Measurements from ENCODE around the gene IFNA2.

The IFNA2 gene

GRCh38 chr9:21395778-21396717, 10.8 kb upstream of the IFNA2 start:
- Histone ChIP-seq H3K4me3 (ENCODE audit: low read length) (peak overlapping the region; percentile 20), H3F3A (ENCODE audit: control insufficient read depth, insufficient read depth) (no peaks in the 10 kb centered on the region), H3K27ac (ENCODE audit: low read depth, low read length) (no peak overlapping the region), H3K9me3 (ENCODE audit: control insufficient read depth, insufficient read depth, low read length) (no peaks in the 10 kb centered on the region), H3K79me2 (ENCODE audit: control insufficient read depth, low read length) (no peaks in the 10 kb centered on the region), H3K4me1 (ENCODE audit: control insufficient read depth, low read length) (peaks cover 5% of the 10 kb centered on the region; the same call in 1 of the 2 replicates), H4K20me1 (ENCODE audit: control insufficient read depth, insufficient read depth, low read depth, low read length) (0 out of 2 replicates have a peak, but pooled peaks cover 2% of the 10 kb centered on the region), H3K9me2 (replicated peaks; ENCODE audit: control insufficient read depth, low read length) (no peaks in the 10 kb centered on the region), H3K36me3 (ENCODE audit: control insufficient read depth, low read length) (no peaks in the 10 kb centered on the region), H3K27me3 (ENCODE audit: control insufficient read depth, low read length) (peaks cover 42% of the 10 kb centered on the region), H3K4me2 (ENCODE audit: low read length) (peak overlapping the region; percentile 53)
- peak; percentile 85; the same call in 1 of the 2 replicates for TF ChIP-seq EZH2phosphoT487 (IDR thresholded peaks at IDR 0.05; ENCODE audit: borderline replicate concordance, low read length)
- TF ChIP-seq CTCF (IDR thresholded peaks at IDR 0.05; ENCODE audit: low read depth, low read length, poor library complexity, severe bottlenecking), result peak; percentile 92

- H3K27me3 ChIP-seq (ENCODE audit: control insufficient read depth, low read length), result peaks cover 49% of the 10 kb centered on the region
- no peak for TF ChIP-seq EZH2phosphoT487 (IDR thresholded peaks at IDR 0.05; ENCODE audit: borderline replicate concordance, low read length)
- TF ChIP-seq CTCF (IDR thresholded peaks at IDR 0.05; ENCODE audit: low read depth, low read length, poor library complexity, severe bottlenecking), result peak; percentile 33
These were observed 7.1 kb upstream of the IFNA2 start for GRCh38 chr9:21392270-21392669.

GRCh38 chr9:21383627-21384026, 1.6 kb downstream of the IFNA2 start:
- H3K36me3 ChIP-seq (ENCODE audit: control insufficient read depth, low read length), result no peaks in the 10 kb centered on the region
- H3K27me3 ChIP-seq (ENCODE audit: control insufficient read depth, low read length), result peaks cover 28% of the 10 kb centered on the region
- no peaks in the 10 kb centered on the region for H3F3A ChIP-seq (ENCODE audit: control insufficient read depth, insufficient read depth)
- no peak overlapping the region for H3K4me2 ChIP-seq (ENCODE audit: low read length)
- H3K4me3 ChIP-seq (ENCODE audit: low read length), result no peak overlapping the region
- no peaks in the 10 kb centered on the region for H3K9me2 ChIP-seq (replicated peaks; ENCODE audit: control insufficient read depth, low read length)
- H3K4me1 ChIP-seq (ENCODE audit: control insufficient read depth, low read length), result peaks cover 5% of the 10 kb centered on the region
- H3K9me3 ChIP-seq (ENCODE audit: control insufficient read depth, insufficient read depth, low read length), result no peaks in the 10 kb centered on the region
- H3K27ac ChIP-seq (ENCODE audit: low read depth, low read length), result no peak overlapping the region
- no peaks in the 10 kb centered on the region for H4K20me1 ChIP-seq (ENCODE audit: control insufficient read depth, insufficient read depth, low read depth, low read length)
- H3K79me2 ChIP-seq (ENCODE audit: control insufficient read depth, low read length), result no peaks in the 10 kb centered on the region
- TF ChIP-seq CTCF (IDR thresholded peaks at IDR 0.05; ENCODE audit: low read depth, low read length, poor library complexity, severe bottlenecking), result no peak
- TF ChIP-seq EZH2phosphoT487 (IDR thresholded peaks at IDR 0.05; ENCODE audit: borderline replicate concordance, low read length), result no peak

More at GRCh38 chr9:21392270-21392669, 7.1 kb upstream of the IFNA2 start:
- H3K9me2 ChIP-seq (replicated peaks; ENCODE audit: control insufficient read depth, low read length), result no peaks in the 10 kb centered on the region
- H3K4me1 ChIP-seq (ENCODE audit: control insufficient read depth, low read length), result peaks cover 5% of the 10 kb centered on the region; the same call in 1 of the 2 replicates
- H3K36me3 ChIP-seq (ENCODE audit: control insufficient read depth, low read length), result no peaks in the 10 kb centered on the region
- no peak overlapping the region for H3K4me2 ChIP-seq (ENCODE audit: low read length)
- H3K4me3 ChIP-seq (ENCODE audit: low read length), result no peak overlapping the region
- H3K79me2 ChIP-seq (ENCODE audit: control insufficient read depth, low read length), result no peaks in the 10 kb centered on the region
- H3K27ac ChIP-seq (ENCODE audit: low read depth, low read length), result no peak overlapping the region
- H3F3A ChIP-seq (ENCODE audit: control insufficient read depth, insufficient read depth), result no peaks in the 10 kb centered on the region
- H3K9me3 ChIP-seq (ENCODE audit: control insufficient read depth, insufficient read depth, low read length), result no peaks in the 10 kb centered on the region
- 0 out of 2 replicates have a peak, but pooled peaks cover 2% of the 10 kb centered on the region for H4K20me1 ChIP-seq (ENCODE audit: control insufficient read depth, insufficient read depth, low read depth, low read length)
